SKM-1 (cell line): Measurements from ENCODE around the gene FLRT3.

Experiments used
- DNase-seq: peaks from one replicate; lab custom pipeline; 2025; ENCODE audit not compliant: unreplicated experiment; lab: John Stamatoyannopoulos, UW

Gene FLRT3

GRCh38 chr20:14331646-14332045 is 5.8 kb downstream of the FLRT3 start:
- no peak for DNase-seq

- DNase-seq: no peak
These were observed 17.7 kb downstream of the FLRT3 start for GRCh38 chr20:14319704-14320103.

- DNase-seq: no peak
These were observed 23.9 kb downstream of the FLRT3 start for GRCh38 chr20:14313341-14314020.

- no peak for DNase-seq
These were observed 25.4 kb downstream of the FLRT3 start for GRCh38 chr20:14312001-14312400.

GRCh38 chr20:14310977-14311627 is 26.3 kb downstream of the FLRT3 start:
- DNase-seq: no peak

- no peak for DNase-seq
These were observed 29.5 kb downstream of the FLRT3 start for GRCh38 chr20:14307956-14308355.

GRCh38 chr20:14304472-14304871 is 32.9 kb downstream of the FLRT3 start:
- DNase-seq: no peak

- DNase-seq: no peak
These were observed 33.8 kb downstream of the FLRT3 start for GRCh38 chr20:14303651-14304050.

GRCh38 chr20:14303106-14303505 is 34.3 kb downstream of the FLRT3 start:
- DNase-seq: no peak

- DNase-seq: no peak
These were observed 37.6 kb downstream of the FLRT3 start for GRCh38 chr20:14299831-14300230.

- DNase-seq: no peak
These were observed 41.6 kb downstream of the FLRT3 start for GRCh38 chr20:14295770-14296309.

GRCh38 chr20:14295238-14295637 is 42.2 kb downstream of the FLRT3 start:
- no peak for DNase-seq

GRCh38 chr20:14291502-14291901 is 45.9 kb downstream of the FLRT3 start:
- no peak for DNase-seq

GRCh38 chr20:14288341-14289330 is 48.8 kb downstream of the FLRT3 start:
- no peak for DNase-seq

- no peak for DNase-seq
These were observed 53.0 kb downstream of the FLRT3 start for GRCh38 chr20:14284443-14284842.

GRCh38 chr20:14282140-14282539 is 55.3 kb downstream of the FLRT3 start:
- no peak for DNase-seq
